CD4-positive, alpha-beta T cell treated with Interleukin-2 at 100 ng/mL for 4 hours (primary cell): ENCODE data around the gene SWI5.

Source experiments
- DNase-seq: peaks from one replicate; pipeline ENCODE4 v3.0.0-alpha.2; 2020; ENCODE audit warnings: low spot score

Gene SWI5

DNA sequence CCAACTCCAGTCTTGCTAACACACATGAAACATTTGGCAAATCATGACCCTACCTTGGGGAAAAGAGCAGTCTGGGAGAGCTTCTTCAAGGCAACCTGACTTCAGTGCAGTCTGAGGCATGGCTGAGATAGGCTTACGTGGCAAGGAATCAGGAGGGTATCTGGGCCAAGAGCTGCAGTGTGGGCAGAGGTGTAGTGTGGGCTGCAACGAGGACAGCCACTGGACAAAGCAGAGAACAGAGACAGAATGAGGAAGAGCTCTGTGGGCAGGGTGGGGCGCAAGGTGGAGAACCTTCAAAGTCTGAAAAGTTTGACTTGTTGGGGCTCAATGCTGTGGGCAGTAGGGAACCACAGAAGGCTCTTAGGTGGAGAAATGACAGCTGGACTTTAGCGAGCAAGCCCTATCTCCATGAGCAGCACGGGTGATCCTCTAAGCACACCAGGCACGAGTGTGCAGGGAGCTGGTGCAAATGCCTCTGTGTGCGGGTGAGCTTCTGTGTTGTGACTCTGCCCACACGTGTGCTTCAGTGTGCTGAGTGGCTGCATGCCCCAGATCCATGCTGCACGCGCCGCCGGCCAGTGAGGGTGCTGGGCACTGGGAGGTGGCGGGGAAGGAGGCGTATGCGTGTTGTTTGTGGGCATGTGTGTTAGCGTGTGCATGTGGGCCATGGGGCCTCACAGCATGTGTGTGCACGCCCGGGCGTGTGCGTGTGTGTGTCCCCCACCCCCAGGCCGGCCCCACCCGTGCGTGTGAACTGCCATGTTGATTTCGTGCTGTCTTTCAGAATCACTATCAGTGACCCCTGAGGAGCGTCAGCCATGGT lies 23.5 kb upstream of the SWI5 start:
- DNase-seq, result no peak

DNA sequence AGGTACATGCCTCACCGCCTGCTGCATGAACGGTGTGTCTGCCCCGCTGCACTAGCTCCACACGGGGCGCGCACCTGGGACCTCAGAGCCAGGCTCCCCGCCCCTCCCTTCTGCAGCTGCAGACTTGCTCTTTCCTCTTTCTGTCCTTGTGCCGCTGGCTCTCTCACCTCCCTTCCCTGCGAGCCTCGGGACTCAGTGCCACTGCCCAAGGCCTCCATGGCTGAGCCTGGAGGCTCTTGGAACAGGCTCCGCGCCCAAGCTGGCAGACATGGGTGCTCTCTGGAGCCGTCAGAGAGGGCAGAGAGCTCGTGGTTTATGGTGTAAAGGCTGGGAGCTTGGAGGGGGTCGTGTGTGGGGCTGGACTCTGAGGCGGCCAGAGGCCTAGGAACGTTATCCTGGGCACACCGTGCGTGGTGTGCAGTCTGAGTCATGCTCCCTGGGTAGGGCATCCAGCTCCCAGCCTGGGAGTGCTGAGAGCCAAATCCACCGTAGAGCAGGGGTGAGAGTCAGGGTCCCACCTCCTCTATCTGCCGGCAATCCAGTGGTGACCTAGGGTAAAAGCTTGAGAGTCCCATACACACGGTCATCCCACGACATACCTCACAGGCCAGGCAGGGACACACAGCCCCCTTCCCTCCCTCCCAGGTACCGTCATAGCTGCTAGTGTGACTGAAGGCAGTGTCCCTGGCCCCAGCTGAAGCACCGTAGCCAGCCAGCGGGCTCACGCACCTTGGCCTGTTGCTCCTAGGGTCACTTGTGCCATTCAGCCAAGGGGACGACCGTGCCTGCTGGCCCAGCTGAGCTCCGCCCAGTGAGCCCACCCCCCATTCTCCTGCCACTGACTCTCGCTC lies 22.7 kb upstream of the SWI5 start:
- no peak for DNase-seq

DNA sequence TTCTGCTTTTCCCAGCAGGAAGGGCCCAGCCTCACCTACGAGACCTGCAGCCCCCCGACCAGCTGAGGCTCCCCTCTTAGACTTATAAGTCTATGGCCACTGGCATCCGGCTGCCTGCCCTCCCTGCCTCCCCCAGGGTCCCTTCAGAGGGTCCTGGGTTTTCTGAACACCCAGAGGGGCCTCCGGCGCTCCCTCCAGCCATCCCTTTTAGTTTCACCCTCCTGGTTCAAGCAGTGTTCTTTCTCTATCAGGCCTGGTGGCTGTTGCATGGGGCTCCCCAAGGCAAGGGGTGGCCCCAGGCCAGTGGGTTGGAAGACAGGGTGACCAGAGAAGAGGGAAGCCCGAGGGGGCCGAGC lies 22.1 kb upstream of the SWI5 start:
- no peak for DNase-seq

DNA sequence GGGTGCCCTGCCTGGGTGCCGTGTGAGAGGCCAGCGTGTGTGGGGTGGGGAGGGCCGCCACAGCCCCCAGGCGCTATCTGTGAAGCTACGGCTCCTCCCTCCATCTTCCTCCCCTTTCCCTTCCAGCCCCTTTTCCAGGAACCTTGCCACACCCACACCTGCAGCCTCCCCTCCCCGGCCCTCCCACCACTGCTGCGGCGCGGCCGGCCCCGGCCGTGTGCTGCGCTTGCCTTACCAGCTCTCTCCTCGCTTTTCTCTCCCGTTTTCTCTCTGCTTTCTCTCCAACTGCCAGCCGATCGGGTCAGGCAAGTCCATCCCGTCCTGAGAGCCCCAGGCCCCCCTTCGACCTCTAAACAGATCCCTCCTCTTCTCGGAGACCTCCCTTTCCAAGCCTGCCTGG lies 21.7 kb upstream of the SWI5 start:
- DNase-seq, result no peak

DNA sequence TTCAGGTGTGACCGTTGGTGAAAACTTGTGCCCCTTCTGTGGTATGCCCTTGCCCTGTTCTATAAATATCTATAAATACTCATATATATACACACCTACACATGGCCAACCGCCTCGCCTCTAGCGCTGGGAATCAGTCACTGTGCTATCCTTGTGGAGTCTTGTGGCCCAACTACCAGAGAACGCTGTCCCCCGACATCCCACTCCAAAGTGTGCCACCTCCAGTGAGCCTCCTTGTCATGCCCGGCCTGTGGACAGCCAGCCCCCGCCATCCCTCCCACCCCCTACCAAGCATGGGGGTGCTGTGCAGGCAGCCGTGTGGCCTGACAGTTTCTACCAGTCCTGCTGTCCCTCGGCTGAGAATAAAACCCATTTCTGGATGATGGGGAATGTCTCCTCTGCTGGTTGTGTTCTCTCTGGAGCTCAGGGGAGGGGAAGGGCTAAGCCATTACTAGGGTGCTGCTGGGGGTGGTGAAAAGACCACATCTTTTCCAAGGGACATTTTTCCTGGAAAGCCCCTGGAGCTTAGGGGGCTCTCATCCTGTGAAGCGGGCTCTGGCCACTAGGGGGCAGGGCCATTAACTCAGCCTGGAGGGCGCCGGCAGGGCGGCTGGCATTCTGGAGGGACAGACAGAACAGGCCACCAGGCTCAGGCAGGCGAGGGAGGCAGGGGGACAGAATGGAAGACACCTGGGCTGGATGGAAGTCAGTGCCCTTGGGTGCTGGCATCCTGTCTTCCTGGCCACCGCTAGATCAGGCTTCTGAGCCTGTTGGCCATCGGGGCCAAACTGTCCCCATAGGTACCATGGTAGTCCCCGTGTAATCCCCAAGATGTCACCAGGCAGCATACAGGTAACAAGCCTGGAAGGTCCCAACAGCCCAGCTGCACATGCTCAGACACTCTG lies 21.0 kb upstream of the SWI5 start:
- DNase-seq, result peak; percentile 58

DNA sequence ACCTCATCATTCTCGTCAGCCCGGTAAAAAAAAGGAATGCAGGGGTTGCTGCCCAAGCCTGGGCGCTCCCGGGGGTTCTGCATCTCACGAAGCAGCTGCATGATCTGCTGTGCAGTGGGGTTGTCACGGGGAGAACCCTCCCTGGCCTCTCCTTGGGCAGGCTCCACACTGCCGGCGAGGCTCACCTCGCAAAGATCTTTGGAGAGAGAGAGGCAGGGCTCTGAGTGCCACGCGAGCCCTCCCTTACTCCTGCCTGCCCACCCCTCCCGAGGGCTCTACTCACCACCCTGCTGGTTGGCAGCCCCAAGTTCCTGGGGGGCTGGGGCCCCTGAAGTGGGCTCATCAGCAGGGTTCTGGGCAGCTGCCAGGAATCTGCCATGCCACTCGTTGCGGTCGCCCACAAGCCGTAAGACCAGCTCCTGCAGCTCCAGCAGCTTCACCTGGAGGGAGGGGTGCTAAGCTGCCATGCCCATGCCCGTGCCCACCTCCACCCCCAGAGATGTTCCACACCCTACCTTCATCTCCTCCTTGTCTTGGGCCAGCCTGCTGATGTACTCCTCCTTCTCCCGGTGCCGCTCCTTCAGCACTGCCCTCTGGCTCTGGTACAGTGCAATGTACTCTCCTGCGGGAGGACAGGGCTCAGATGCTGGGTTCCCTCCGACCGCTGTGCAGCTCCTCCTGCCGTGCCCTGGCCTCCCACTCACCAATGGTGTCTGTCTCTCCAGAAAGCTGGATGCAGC lies 18.8 kb upstream of the SWI5 start:
- no peak for DNase-seq

DNA sequence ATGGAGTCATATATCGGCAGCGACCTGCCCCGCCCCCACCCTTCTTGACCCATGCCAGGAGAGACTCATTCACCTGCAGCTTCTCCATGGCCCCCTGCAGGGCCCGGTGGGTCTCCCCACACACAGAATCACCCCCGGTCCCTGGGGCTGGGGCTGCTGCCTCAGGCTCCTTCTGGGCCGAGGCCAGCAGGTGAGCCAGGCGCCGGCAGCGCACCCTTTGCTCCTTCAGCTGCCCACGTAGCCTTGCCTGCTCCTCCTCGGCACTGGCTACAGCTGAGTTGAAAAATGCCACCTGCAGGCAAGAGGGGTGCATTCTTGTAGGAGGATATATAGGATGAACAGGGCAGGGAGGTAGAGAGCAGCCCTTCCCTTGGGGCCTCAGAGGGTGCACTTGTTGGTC lies 18.2 kb upstream of the SWI5 start:
- no peak for DNase-seq

DNA sequence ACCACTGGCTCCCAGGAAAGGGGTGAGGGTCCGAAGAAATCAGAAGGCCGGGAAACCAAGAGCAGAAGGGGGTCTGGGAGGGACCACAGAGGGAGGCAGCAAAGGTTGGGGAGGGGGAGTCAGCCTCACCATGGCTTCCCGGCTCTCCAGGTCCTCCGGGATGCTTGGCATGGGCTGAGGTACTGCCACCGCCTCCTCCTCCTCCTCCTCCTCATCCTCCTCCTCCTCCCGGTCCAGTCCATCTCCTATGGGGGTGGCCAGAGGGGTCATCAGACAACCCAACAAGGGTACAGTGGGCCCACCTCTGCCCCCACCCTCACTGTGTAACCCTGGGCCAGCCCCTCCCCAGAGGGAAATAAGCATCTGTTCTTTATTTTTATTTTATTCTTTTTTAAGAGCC lies 17.8 kb upstream of the SWI5 start:
- no peak for DNase-seq

DNA sequence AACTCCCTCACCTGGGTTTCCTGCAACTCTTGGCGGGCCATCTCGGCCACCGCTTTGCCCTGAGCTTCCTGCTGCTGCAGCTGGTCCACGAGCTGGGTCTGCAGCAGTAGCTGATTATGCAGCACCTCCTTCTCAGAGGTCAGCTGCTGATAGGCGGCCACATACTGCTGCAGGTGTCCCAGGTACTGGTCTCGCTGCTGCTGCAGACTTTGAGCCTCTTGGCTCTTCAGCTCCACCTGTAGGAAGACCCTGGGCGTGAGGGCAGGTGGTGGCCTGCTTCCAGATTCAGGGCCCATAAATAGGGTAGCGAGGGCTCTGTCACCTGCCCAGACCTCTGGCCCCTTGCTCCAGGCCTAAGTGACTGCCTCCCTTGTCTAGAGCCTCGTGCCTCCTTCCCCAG lies 16.9 kb upstream of the SWI5 start:
- no peak for DNase-seq

DNA sequence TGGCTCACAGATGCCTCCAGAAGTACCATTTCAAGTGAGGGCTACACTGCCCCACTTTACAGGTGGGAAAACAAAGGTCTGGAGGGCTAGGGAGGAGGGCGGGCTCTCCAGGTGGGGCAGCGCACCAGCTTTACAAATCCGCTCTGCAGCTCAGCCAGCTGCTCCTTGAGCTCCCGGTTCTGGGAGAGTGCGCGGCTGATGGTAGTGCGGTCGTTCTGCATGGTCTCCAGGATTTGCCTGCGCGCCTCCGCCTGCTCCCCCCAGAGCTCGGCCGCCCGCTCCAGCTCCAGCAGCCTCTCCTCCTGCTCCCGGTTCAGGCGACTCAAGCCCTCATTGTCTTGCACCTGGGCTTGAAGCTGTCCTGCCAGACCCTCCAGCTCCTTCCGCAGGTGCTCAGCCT lies 15.7 kb upstream of the SWI5 start:
- no peak for DNase-seq

DNA sequence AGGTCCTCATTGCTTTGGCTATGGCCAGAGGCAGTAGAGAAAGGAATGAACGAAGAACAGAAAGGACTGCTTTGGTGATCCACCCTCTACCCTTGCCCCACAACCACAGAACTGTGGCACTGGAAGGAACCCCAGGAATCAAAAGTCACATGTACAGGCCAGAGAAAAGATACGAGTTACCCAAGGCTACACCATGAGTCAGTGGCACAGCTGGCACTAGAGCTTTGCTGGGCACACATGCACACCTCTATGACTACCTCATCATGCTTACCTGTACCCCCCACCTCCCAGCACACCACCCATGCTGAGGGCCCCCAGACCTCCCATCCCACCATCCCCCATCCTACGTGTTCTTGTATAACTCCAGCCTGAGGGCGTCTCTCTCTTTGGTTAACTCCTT lies 13.4 kb upstream of the SWI5 start:
- no peak for DNase-seq

DNA sequence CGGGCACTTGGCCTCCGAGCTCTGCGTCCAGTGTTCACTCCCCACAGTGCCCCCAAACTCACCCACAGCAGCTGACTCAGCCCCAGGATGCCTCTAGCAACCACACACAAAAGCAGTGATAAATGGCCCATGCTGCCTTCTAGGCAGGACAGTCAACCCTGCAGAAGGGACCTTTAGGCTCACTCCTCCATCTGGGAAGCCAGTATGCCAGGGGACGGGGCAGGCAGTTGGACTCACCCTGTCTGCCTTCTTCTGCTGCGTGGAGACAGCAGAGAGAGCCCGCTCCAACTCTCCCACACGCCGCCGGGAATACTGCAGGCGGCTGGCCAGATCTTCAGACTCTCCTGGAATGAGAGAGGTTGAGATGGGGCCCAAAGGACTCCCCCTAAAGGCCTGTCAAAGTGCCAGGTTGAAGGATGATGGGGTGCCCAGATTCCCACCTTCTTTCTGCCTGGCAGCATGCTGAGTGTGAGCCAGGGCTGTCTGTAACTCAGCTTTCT lies 10.7 kb upstream of the SWI5 start:
- DNase-seq, result no peak

DNA sequence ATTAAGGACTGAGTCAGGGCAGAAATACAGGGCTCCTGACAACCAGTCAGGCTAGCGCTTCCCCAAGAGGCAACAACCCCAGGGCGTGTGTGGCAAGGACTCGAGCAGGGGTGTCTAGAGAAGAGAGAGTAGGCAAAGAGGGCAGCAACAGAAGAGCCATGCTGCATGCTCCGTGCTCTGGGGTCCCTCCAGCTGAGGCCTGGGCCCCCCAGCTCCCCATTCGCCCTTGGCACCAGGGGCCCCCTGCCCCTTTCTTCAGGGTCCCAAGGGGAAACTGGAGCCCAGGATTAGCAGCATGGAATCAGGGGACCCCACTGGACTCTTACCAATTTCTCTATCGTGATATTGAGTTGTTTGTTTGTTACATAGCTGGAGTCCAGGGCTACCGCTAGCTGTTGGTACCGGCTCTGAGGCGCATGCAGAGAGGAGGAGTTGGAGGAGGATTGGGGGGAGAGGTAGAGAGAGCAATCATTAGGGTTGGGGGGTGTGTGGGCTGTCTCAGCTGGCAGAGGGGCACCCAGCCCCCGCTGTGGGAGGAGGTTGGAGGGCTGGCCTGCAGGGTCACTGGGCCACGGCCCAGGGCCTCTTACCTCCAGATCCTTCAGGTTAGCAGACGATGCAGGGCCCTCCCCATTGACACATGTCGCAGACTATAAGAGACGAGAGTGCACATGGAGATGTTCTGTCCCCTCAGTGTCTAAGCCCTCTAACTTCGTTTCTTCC lies 9.0 kb upstream of the SWI5 start:
- no peak for DNase-seq

DNA sequence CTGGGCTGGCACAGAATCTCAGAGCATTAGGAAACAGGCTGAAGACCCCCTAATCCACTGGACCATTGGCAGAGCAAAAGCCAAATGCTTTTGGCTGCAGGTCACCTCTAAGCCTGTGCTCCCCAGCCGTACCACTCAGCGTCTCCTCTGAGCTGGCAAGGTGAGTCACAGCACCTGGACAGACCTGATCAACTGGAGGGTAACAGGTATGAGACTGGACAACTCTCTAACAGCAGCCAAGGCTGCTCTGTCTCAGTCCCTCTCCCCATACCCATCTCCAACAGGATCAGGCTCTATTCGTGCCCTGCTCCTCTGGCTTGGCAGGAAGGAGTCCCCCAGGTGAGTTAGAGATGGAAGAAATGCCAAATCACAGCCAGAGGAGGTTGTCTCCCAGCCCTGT lies 5.0 kb upstream of the SWI5 start:
- DNase-seq, result no peak

DNA sequence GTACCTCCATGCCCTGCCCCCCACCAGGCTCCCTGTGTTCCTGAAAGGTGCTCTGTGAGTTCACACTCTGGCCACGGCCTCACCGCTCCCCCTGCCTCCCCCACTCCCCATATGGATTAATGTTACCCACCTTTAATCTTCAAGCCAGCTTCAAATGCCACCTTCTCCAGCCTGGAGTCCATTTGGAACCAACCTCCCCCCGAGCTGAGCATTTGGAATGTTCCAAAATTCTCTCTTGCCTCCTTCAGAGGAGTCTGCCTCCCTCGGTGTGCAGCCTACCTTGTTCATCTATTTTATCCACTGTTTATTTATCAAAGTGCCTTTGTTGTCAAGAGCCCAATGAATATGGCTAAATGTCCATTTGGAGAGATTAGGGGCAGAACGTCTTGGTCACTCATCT lies 4.6 kb upstream of the SWI5 start:
- DNase-seq, result no peak

DNA sequence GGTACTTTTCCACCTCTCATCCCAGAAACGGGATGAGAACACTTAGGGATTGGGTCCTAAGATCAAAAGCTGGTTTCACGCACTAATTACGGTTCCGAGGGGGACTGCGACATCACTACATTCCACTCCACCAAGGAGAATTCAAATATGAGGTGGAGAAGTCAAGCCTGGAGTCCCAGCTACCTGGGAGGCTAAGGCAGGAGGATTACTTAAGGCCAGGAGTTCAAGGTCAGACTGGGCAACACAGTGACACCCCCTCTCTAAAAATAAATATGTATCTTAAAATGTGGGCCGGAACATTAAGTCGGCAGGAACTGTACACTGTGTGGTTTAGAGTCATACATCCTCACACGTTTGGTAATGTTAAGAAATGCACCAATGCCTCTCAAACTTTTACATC lies 1.8 kb upstream of the SWI5 start:
- DNase-seq, result no peak

DNA sequence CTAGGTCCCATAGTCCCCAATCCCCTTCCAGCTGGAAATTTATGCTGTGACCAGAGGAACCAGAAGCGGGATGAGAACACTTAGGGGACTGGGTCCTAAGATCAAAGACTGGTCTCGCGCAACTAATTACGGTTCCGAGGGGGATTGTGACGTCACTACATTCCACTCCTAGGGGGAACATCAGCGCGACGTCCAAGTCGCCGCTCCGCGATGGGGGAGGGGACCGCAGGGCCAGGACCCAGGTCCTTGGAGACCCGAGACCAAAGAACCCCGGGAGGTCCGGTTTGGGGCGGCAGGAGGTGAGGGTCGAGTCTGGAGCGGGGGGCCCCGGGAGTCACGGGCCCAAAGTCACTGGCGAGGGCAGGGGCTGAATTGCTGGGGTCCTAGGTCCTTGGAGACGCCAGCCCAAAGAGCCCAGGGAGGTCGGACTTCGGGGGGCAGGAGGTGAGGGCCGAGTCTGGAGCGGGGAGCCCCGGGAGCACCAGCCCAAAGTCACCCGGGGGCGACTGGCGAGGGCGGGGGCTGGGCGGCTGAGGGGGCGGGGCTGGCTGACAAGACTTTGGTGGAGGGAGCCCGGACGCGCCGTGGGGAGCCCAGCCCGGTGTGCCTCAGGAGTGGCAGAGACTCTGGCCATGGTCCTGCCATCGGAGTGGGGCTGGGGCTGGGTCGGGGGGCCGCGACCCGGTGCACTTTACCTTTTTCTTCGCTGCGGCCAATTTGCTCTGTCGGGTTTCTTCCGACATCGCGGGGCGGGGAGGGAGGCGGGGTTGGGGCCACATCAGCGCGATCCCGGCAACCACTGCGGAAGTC lies 673 bp upstream of the SWI5 start, which contains the start of gene GOLGA2:
Gene GOLGA2 (minus strand): TSS at position 810 of the 810 bp plus-strand sequence. CDS start 31 bp downstream, at position 779.
- DNase-seq, result no peak

DNA sequence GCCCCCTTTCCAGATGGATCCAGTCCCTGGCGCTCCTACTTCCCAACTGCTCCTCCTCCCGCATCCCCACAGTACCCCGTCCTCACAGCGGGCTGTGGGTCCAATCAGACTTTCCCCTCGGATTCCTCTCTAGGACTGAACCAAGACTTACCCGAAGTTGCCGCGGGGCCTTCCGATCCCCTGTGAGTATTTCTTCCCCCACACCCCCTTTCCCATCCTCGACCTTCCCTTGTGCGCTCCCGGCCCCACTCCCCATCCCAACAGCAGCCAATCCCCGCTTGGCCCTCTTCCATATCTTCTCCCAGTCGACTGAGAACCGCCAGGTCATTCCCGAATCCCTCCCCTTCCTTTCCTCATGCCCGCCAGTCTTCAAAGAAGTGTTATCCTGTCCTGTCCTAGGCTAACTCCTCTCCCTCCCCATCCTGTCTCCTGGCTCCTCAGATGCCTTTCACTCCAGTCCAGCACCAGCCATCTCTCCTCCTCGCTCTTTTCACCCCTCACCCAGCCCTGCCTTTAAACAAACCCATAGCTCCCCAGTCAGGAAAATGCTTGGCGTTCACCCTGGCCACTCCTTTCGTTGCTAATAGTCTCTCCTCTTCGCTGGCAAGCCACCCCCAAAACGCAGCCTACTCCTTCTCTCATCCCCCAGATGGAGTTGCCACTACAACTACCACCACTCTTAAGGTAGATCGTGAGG lies 646 bp downstream of the SWI5 start:
- DNase-seq, result no peak
